GM12878 (cell line): ENCODE results near the gene MAN2A2.

Source experiments
- EP300 ChIP-seq, 2 experiments: fragments of 150-350 bp in 1 of 2; IDR thresholded peaks; 2 replicates each; pipeline ENCODE4 v1.6.1; 2011 to 2012; ENCODE audit warnings: low read depth in 2 of 2, low read length in 2 of 2, borderline replicate concordance in 1 of 2, improper control_type of control experiment in 1 of 2, inconsistent platforms in 1 of 2; ENCODE audit not compliant: control insufficient read depth in 1 of 2
- SMAD1 ChIP-seq: fragments of 450-650 bp; IDR thresholded peaks from 2 replicates; pipeline ENCODE4 v1.6.1; 2018; ENCODE audit warnings: mild to moderate bottlenecking, low read depth; ENCODE audit not compliant: partially characterized antibody
- TF ChIP-seq, protein P1 (sequence below), 3 experiments: IDR thresholded peaks in 2 of 3; conservative IDR thresholded peaks in 1 of 3; 2 replicates each; pipeline ENCODE4 v1.5.1; 2011; ENCODE audit warnings: low read depth in 3 of 3, low read length in 3 of 3, mild to moderate bottlenecking in 3 of 3, control low read depth in 2 of 3, moderate library complexity in 2 of 3, inconsistent platforms in 1 of 3, mixed read lengths in 1 of 3; ENCODE audit not compliant: control insufficient read depth in 2 of 3, insufficient read depth in 1 of 3; ENCODE audit errors: extremely low read depth in 1 of 3

DNA sequence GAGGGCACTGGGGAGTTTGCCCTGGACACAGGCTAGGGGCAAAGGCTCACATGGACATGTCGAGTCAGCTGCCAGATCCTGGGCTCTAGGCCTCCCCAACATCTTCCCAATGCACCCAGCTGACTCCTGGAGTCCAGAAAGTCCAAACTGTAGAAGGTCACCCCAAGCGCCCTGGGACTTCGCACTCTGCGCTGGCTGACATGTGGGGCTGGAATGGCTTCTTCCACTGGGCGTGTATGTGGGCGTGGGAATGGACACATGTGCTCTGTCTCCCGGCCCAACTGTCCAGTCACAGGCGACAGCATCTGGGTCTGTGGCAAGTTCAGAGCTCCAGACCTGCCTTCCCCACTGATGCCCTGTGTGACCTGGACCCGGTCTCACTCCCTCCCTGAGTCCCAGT, 48.0 kb upstream of the MAN2A2 start:
- TF ChIP-seq, protein P1, sequence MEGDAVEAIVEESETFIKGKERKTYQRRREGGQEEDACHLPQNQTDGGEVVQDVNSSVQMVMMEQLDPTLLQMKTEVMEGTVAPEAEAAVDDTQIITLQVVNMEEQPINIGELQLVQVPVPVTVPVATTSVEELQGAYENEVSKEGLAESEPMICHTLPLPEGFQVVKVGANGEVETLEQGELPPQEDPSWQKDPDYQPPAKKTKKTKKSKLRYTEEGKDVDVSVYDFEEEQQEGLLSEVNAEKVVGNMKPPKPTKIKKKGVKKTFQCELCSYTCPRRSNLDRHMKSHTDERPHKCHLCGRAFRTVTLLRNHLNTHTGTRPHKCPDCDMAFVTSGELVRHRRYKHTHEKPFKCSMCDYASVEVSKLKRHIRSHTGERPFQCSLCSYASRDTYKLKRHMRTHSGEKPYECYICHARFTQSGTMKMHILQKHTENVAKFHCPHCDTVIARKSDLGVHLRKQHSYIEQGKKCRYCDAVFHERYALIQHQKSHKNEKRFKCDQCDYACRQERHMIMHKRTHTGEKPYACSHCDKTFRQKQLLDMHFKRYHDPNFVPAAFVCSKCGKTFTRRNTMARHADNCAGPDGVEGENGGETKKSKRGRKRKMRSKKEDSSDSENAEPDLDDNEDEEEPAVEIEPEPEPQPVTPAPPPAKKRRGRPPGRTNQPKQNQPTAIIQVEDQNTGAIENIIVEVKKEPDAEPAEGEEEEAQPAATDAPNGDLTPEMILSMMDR (IDR thresholded peaks at IDR 0.05 in 2 of 3, conservative IDR thresholded peaks at IDR 0.05 in 1 of 3; ENCODE audit: control insufficient read depth in 2 of 3, extremely low read depth in 1 of 3, insufficient read depth in 1 of 3, low read depth in 3 of 3, low read length in 3 of 3) = no peak
- TF ChIP-seq EP300 (IDR thresholded peaks at IDR 0.05; ENCODE audit: borderline replicate concordance in 1 of 2, control insufficient read depth in 1 of 2, low read depth in 2 of 2, low read length in 2 of 2) (no peak), SMAD1 (no peak)
